Body of pancreas (tissue), 4 donors: ENCODE measurements around the gene SLC15A2.

Experiments
- POLR2A ChIP-seq, 3 donors: fragments of 450-650 bp; IDR thresholded peaks; one replicate each; pipeline ENCODE4 v1.6.1; 2016; ENCODE audit warnings: antibody characterized with exemption in 3 of 3, mild to moderate bottlenecking in 2 of 3
- TF ChIP-seq, protein P1 (sequence below), 7 experiments: fragments of 450-650 bp in 4 of 7; fragments of 200-600 bp in 3 of 7; sonication (generic) in 3 of 7; IDR thresholded peaks; one replicate each; pipeline ENCODE4 v1.5.1; 2016 to 2019; ENCODE audit warnings: antibody characterized with exemption in 7 of 7

DNA sequence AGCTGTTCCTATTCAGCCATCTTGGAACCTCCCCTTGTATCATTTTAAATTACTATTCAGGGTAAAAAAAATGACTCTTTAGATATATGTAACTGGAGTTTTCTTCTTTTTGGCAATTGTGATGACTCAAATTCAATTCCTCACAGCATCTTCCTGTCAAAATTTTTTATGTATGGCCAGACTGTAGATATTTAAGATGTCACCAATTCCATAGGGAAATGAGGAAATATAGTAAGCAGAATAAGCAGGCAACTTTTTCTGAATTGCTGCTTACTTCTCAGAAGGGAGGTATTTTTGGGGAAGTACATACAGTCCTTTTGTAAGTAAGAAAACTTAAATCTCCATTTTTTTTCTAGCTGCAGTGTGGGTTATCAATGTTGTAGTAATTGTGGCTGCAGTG lies 30.4 kb upstream of the SLC15A2 start:
- TF ChIP-seq, protein P1, sequence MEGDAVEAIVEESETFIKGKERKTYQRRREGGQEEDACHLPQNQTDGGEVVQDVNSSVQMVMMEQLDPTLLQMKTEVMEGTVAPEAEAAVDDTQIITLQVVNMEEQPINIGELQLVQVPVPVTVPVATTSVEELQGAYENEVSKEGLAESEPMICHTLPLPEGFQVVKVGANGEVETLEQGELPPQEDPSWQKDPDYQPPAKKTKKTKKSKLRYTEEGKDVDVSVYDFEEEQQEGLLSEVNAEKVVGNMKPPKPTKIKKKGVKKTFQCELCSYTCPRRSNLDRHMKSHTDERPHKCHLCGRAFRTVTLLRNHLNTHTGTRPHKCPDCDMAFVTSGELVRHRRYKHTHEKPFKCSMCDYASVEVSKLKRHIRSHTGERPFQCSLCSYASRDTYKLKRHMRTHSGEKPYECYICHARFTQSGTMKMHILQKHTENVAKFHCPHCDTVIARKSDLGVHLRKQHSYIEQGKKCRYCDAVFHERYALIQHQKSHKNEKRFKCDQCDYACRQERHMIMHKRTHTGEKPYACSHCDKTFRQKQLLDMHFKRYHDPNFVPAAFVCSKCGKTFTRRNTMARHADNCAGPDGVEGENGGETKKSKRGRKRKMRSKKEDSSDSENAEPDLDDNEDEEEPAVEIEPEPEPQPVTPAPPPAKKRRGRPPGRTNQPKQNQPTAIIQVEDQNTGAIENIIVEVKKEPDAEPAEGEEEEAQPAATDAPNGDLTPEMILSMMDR (IDR thresholded peaks at IDR 0.05) = no peak
- TF ChIP-seq POLR2A (IDR thresholded peaks at IDR 0.05) = no peak
